C4-2B (cell line): ENCODE measurements around the gene PRDX1.

Experiments used
- ZFX ChIP-seq: fragments of 450-650 bp; IDR thresholded peaks from 2 replicates; pipeline ENCODE4 v1.6.1; 2017
- TF ChIP-seq, protein P1 (sequence below): fragments of 450-650 bp; conservative IDR thresholded peaks from 2 replicates; pipeline ENCODE4 v1.5.1; 2017; ENCODE audit warnings: mild to moderate bottlenecking

DNA sequence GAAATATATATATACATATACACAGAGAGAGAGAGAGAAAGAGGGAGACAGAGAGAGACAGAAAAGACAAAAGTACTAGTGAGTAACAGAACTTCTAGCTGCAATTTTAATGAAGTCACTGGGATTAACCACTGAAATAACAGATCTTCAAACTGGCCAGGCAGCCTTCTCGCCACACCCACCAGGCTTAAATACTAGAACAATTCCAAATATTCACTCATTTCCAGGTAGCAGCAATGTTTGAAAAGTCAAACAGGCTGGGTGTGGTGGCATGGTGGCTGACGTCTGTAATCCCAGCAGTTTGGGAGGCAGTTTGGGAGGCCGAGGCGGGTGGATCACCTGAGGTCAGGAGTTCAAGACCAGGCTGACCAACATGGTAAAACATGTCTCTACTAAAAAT is 5.2 kb downstream of the PRDX1 start:
- TF ChIP-seq, protein P1, sequence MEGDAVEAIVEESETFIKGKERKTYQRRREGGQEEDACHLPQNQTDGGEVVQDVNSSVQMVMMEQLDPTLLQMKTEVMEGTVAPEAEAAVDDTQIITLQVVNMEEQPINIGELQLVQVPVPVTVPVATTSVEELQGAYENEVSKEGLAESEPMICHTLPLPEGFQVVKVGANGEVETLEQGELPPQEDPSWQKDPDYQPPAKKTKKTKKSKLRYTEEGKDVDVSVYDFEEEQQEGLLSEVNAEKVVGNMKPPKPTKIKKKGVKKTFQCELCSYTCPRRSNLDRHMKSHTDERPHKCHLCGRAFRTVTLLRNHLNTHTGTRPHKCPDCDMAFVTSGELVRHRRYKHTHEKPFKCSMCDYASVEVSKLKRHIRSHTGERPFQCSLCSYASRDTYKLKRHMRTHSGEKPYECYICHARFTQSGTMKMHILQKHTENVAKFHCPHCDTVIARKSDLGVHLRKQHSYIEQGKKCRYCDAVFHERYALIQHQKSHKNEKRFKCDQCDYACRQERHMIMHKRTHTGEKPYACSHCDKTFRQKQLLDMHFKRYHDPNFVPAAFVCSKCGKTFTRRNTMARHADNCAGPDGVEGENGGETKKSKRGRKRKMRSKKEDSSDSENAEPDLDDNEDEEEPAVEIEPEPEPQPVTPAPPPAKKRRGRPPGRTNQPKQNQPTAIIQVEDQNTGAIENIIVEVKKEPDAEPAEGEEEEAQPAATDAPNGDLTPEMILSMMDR, result no peak
- TF ChIP-seq ZFX, result no peak
